Measurements from ENCODE around the gene EMC9.

Gene EMC9

DNA sequence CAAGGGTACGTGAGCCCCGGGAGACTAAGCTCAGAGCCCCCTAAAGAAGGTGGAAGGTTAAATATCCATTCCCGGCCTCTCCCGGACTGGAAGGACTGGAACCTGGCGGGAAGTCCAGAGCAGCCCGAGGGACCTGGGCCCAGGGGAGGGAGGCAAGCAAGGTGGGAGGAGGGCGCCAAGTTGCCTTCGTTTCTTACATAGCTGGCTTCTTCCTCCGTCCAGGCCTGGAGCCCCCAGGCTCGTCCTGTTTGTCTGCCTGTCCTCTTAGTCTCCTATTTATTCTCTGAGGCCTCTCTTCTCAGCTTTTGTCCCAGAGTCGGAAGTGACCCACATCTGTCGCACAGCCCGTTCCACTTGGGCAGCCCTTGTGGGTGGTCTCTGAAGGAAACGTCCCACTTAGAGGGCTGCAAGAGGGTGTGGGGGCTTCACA lies 46.5 kb downstream of the EMC9 start:
- no peak for DNase-seq (ENCODE audit: extremely low read depth, low read depth)
- TF ChIP-seq, protein P1, sequence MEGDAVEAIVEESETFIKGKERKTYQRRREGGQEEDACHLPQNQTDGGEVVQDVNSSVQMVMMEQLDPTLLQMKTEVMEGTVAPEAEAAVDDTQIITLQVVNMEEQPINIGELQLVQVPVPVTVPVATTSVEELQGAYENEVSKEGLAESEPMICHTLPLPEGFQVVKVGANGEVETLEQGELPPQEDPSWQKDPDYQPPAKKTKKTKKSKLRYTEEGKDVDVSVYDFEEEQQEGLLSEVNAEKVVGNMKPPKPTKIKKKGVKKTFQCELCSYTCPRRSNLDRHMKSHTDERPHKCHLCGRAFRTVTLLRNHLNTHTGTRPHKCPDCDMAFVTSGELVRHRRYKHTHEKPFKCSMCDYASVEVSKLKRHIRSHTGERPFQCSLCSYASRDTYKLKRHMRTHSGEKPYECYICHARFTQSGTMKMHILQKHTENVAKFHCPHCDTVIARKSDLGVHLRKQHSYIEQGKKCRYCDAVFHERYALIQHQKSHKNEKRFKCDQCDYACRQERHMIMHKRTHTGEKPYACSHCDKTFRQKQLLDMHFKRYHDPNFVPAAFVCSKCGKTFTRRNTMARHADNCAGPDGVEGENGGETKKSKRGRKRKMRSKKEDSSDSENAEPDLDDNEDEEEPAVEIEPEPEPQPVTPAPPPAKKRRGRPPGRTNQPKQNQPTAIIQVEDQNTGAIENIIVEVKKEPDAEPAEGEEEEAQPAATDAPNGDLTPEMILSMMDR (IDR thresholded peaks at IDR 0.05; ENCODE audit: low read depth, low read length): no peak

DNA sequence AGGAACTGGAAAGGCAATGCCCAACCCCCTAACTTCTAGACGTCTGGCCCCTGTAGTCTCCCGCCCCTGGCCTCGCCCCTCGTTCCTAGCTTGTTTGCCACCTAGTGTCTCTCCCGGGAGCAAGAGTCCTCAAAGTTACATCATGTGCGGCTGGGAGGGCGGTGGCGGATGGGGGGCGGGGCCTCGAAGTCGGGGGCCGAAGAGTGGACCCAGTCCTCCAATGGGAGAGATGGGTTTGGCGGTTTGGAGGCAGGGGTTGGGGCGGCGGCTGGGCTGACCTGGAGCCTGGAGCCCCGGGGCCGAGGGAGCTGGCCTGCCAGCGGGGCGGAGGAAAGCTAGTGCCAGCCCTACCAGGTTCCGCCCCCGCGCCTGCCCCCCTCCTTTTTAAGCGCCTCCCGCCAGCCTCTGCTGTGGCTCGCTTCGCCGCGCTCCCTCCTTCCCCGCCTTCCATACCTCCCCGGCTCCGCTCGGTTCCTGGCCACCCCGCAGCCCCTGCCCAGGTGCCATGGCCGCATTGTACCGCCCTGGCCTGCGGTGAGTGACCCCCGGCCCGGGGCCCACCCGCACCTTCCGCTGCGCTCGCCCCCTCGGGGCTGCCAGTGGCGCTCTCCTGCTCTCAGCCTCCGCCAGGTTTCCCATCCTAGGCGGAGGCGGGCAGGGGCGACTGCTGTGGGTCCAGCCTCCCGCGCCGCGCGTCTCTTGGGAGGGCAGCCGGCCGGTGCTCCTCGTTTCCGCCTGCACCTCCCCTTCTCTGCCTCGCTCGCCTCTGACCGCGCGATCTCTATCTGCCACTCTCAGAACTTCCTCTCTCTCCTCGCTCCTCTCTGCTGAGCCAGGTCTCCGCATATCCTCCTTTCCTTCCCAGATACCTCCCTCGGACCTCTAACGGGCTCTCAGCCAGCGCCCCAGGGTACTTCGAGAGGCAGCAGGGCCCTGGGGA lies 47.2 kb downstream of the EMC9 start, which contains the start of gene PCK2:
TSS of gene PCK2 (plus strand) at position 411 of the 940 bp plus-strand sequence. CDS start at position 506, 95 bp downstream.
- TF ChIP-seq, protein P1 (IDR thresholded peaks at IDR 0.05; ENCODE audit: low read depth, low read length): no peak

DNA sequence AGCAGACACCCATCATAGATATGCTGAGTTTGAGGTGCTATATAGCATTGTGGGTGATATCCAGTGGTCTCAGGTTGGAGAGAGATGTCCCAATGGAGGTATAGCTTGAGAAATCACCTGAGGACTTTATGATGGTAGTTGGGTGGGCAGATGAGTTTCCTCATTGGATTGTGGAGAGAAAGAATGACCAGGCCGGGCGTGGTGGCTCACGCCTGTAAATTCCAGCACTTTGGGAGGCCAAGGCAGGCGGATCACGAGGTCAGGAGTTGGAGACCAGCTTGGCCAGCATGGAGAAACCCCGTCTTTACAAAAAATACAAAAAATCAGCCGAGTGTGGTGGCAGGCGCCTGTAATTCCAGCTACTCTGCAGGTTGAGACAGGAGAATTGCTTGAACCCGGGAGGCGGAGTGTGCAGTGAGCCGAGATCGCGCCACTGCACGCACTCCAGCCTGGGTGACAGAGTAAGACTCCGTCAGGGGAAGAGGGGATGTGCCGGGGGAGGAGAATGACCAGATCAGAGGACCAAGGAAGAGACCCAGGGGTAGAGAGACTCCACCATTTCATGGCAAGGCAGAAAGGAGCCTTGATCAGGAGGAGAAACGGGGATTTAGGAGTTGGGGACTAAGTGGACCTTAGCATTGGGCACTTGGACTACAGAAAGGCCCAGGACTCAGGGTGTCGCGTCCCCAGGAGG lies 48.0 kb downstream of the EMC9 start:
- DNase-seq (ENCODE audit: extremely low read depth, low read depth): no peak
- TF ChIP-seq, protein P1 (IDR thresholded peaks at IDR 0.05; ENCODE audit: low read depth, low read length): no peak

More for the DNA sequence above, 47.2 kb downstream of the EMC9 start, which contains the start of gene PCK2:
- DNase-seq (ENCODE audit: extremely low read depth, low read depth): peak; percentile 94

DNA sequence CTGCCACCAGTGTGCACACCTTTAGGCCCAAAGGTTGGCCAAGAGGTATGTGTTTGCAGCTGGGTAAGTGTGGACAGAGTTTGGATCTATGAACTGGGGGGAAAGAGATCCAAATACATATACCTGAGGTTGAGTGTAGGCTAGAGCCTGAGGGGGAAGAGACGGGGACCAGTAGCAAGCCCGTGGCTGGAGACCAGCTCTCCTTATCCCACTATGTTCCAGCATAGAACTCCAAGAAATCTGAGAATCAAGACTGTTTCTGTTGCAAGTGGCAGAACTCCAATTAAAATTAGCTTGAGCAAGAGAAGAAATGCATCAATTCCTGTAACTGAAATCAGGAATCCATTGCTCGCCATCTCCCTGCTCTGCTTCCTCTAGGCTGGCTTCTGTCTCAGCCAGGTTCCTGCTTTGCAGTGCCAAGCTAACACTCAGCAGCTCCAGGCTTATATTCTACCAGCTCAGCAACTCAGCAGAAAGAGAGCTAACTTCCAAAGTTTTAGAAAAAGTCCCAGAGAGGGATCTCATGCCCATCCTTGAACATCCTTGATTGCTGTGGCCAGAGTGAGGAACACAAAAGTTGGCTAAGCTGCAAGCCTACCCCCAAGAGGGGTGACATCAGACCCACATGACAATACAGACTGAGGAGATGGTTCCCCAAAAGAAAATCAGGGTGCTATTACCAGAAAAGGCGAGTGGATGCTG lies 48.7 kb downstream of the EMC9 start:
- DNase-seq (ENCODE audit: extremely low read depth, low read depth): no peak
- TF ChIP-seq, protein P1 (IDR thresholded peaks at IDR 0.05; ENCODE audit: low read depth, low read length): no peak

DNA sequence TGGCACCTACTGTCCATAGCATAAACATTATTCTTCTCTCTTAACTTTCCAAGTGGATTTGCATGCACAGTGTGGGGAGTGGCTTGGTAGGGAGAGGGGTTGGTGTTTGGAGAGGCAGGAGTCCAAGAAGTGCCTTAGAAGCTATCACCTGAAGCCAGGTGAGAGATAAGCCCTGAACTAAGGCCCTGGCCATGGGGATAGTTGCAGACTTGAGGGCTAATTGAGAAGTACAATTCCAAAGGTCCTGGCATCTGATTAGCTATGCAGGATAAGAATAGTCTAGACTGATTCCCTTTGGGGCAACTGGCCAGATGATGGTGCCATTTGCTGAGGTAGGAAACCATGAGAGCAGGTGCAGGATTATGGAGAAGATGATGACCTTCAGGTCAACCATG lies 49.3 kb downstream of the EMC9 start:
- TF ChIP-seq, protein P1 (IDR thresholded peaks at IDR 0.05; ENCODE audit: low read depth, low read length): no peak
- DNase-seq (ENCODE audit: extremely low read depth, low read depth): no peak

DNA sequence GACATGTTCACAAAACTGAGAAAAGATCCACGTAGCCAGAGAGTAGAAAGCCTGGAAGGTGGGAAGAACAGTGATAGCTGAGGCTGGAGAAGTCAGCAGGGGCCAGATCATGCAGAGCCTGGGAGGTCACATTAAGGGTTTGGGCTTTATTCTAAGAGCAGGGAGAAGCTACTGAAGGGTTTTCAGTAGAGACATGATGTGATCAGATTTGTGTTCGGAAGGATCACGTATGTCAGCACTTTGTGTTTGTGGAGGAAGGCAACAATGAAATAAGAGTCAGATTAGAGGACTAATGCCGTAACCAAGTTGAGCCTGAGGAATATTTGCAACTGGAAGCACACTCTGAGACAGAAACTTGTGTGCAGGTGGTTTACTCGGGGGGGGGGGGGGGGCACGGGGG lies 51.5 kb downstream of the EMC9 start:
- TF ChIP-seq, protein P1 (IDR thresholded peaks at IDR 0.05; ENCODE audit: low read depth, low read length): no peak

More for the DNA sequence above, 51.5 kb downstream of the EMC9 start:
- no peak for DNase-seq (ENCODE audit: extremely low read depth, low read depth)
